H9 (cell line): ENCODE data around the gene GRAPL. TPM values are rescaled to one million over a fixed set of nuclear protein-coding genes. Genes with fewer than 3 reads are reported as not detected.
A peak's percentile ranks its signal among the peaks of the same experiment; 100 is the strongest.
"Not testable (repeated sequence)": the region's sequence is repeated elsewhere in the genome, so short reads cannot be mapped to it uniquely, and the experiment has no call there.

Experiments
- DNase-seq: peaks from one replicate; pipeline ENCODE4 v3.0.0-alpha.2; 2017
- H2AFZ ChIP-seq: one replicate; pipeline ENCODE4 v1.6.1; 2013; ENCODE audit warnings: mild to moderate bottlenecking, low read length, control low read depth, moderate library complexity
- H2AK5ac ChIP-seq: 2 replicates; pipeline ENCODE4 v1.6.1; 2013; ENCODE audit warnings: low read length, control low read depth, mixed read lengths; ENCODE audit not compliant: insufficient read length
- H2BK120ac ChIP-seq: one replicate; pipeline ENCODE4 v1.6.1; 2013; ENCODE audit warnings: low read depth, mild to moderate bottlenecking, low read length, control low read depth, inconsistent platforms; ENCODE audit not compliant: poor library complexity, severe bottlenecking
- H2BK12ac ChIP-seq: 2 replicates; pipeline ENCODE4 v1.6.1; 2013; ENCODE audit warnings: low read length, control low read depth, mixed read lengths, low read depth; ENCODE audit not compliant: insufficient read length
- H2BK15ac ChIP-seq: 2 replicates; pipeline ENCODE4 v1.6.1; 2013; ENCODE audit warnings: low read depth, low read length, control low read depth
- H2BK20ac ChIP-seq: one replicate; pipeline ENCODE4 v1.6.1; 2013; ENCODE audit warnings: low read depth, mild to moderate bottlenecking, low read length, control low read depth, inconsistent platforms; ENCODE audit not compliant: poor library complexity, severe bottlenecking
- H2BK5ac ChIP-seq: 2 replicates; pipeline ENCODE4 v1.6.1; 2013; ENCODE audit warnings: low read length, control low read depth, mixed read lengths; ENCODE audit not compliant: insufficient read length
- H3K14ac ChIP-seq: 2 replicates; pipeline ENCODE4 v1.6.1; 2013; ENCODE audit warnings: low read length, control low read depth; ENCODE audit not compliant: insufficient read depth
- H3K18ac ChIP-seq: 2 replicates; pipeline ENCODE4 v1.6.1; 2013; ENCODE audit warnings: low read depth, mild to moderate bottlenecking, mixed read lengths, low read length, control low read depth; ENCODE audit not compliant: insufficient read length
- H3K23ac ChIP-seq: 2 replicates; pipeline ENCODE4 v1.6.1; 2013; ENCODE audit warnings: low read length, control low read depth, mixed read lengths, low read depth; ENCODE audit not compliant: insufficient read length
- H3K23me2 ChIP-seq: 2 replicates; pipeline ENCODE4 v1.6.1; 2013; ENCODE audit warnings: low read depth, mild to moderate bottlenecking, mixed read lengths, low read length, control low read depth; ENCODE audit not compliant: insufficient read length, poor library complexity, severe bottlenecking
- H3K27ac ChIP-seq: 2 replicates; pipeline ENCODE4 v1.5.1; 2013; ENCODE audit warnings: low read length, control low read depth, mixed read lengths, low read depth; ENCODE audit not compliant: insufficient read length
- H3K27me3 ChIP-seq: 2 replicates; pipeline ENCODE4 v1.6.1; 2013; ENCODE audit warnings: low read length, control low read depth, inconsistent platforms; ENCODE audit not compliant: insufficient read depth
- H3K4ac ChIP-seq: 2 replicates; pipeline ENCODE4 v1.6.1; 2013; ENCODE audit warnings: low read depth, mild to moderate bottlenecking, control low read depth, inconsistent platforms, low read length, moderate library complexity
- H3K4me1 ChIP-seq: 2 replicates; pipeline ENCODE4 v1.6.1; 2013; ENCODE audit warnings: low read length, control low read depth, inconsistent platforms; ENCODE audit not compliant: insufficient read depth
- H3K4me2 ChIP-seq: 2 replicates; pipeline ENCODE4 v1.6.1; 2013; ENCODE audit warnings: low read length, control low read depth, mixed read lengths; ENCODE audit not compliant: insufficient read length, insufficient read depth
- H3K56ac ChIP-seq: 2 replicates; pipeline ENCODE4 v1.6.1; 2013; ENCODE audit warnings: low read depth, mild to moderate bottlenecking, mixed read lengths, low read length, control low read depth; ENCODE audit not compliant: insufficient read length
- H3K79me1 ChIP-seq: 2 replicates; pipeline ENCODE4 v1.6.1; 2013; ENCODE audit warnings: low read depth, mild to moderate bottlenecking, moderate library complexity, low read length, control low read depth, inconsistent platforms; ENCODE audit not compliant: insufficient read depth, poor library complexity, severe bottlenecking
- H3K79me2 ChIP-seq: 2 replicates; pipeline ENCODE4 v1.6.1; 2013; ENCODE audit warnings: low read length, control low read depth, inconsistent platforms; ENCODE audit not compliant: insufficient read depth
- H3K9ac ChIP-seq: 2 replicates; pipeline ENCODE4 v1.6.1; 2013; ENCODE audit warnings: low read length, control low read depth, mixed read lengths; ENCODE audit not compliant: insufficient read length; ENCODE audit errors: extremely low read depth
- H3K9me3 ChIP-seq: one replicate; pipeline ENCODE4 v1.6.1; 2013; ENCODE audit warnings: low read depth, low read length, inconsistent platforms; ENCODE audit not compliant: control insufficient read depth
- H3T11ph ChIP-seq: one replicate; pipeline ENCODE4 v1.6.1; 2013; ENCODE audit warnings: mild to moderate bottlenecking, low read length, control low read depth, inconsistent platforms
- H4K20me1 ChIP-seq: one replicate; pipeline ENCODE4 v1.6.1; 2013; ENCODE audit not compliant: control insufficient read depth, insufficient read length, insufficient read depth
- H4K5ac ChIP-seq: 2 replicates; pipeline ENCODE4 v1.6.1; 2013; ENCODE audit warnings: low read depth, mild to moderate bottlenecking, mixed read lengths, low read length, control low read depth; ENCODE audit not compliant: insufficient read length
- H4K8ac ChIP-seq: replicated peaks from 2 replicates; pipeline ENCODE4 v1.6.1; 2013; ENCODE audit warnings: low read length, control low read depth, mixed read lengths, low read depth; ENCODE audit not compliant: insufficient read length
- H4K91ac ChIP-seq: 2 replicates; pipeline ENCODE4 v1.6.1; 2013; ENCODE audit warnings: low read depth, mild to moderate bottlenecking, moderate library complexity, mixed read lengths, low read length, control low read depth; ENCODE audit not compliant: insufficient read length
- H3K27ac Mint-ChIP-seq, 3 experiments: 2 replicates in 2 of 3; 3 replicates in 1 of 3; pipeline ENCODE4 v1.8.0; 2020 to 2021; ENCODE audit warnings: mixed read lengths in 3 of 3, mild to moderate bottlenecking in 1 of 3, moderate library complexity in 1 of 3
- H3K27me3 Mint-ChIP-seq: 2 replicates; pipeline ENCODE4 v1.8.0; 2021; ENCODE audit warnings: low read depth, mild to moderate bottlenecking, moderate library complexity, mixed read lengths
- H3K36me3 Mint-ChIP-seq, 3 experiments: 2 replicates in 2 of 3; 3 replicates in 1 of 3; pipeline ENCODE4 v1.8.0; 2020 to 2021; ENCODE audit warnings: low read depth in 3 of 3, mixed read lengths in 3 of 3; ENCODE audit not compliant: insufficient read depth in 1 of 3
- H3K4me1 Mint-ChIP-seq, 2 experiments: 2 replicates each; pipeline ENCODE4 v1.8.0; 2020; ENCODE audit warnings: mixed read lengths in 2 of 2
- H3K4me3 Mint-ChIP-seq, 2 experiments: 2 replicates in 1 of 2; 3 replicates in 1 of 2; pipeline ENCODE4 v1.8.0; 2020 to 2021; ENCODE audit warnings: mild to moderate bottlenecking in 2 of 2, mixed read lengths in 2 of 2, moderate library complexity in 1 of 2
- H3K9me3 Mint-ChIP-seq, 2 experiments: 2 replicates in 1 of 2; 3 replicates in 1 of 2; pipeline ENCODE4 v1.8.0; 2020; ENCODE audit warnings: mild to moderate bottlenecking in 2 of 2, mixed read lengths in 2 of 2, moderate library complexity in 1 of 2
- WGBS: extraction: QIAGEN DNeasy Blood & Tissue Kit; methylation state at CpG from one replicate; pipeline ENCODE4 v1.1.7; 2013; ENCODE audit warnings: missing lambda C conversion rate, low lambda C conversion rate, mixed read lengths; ENCODE audit not compliant: insufficient read length; ENCODE audit errors: extremely low coverage; 5-methylcytosine and 5-hydroxymethylcytosine counted together
- total RNA-seq: library from RNA; stranded (reverse); gene quantifications from 2 replicates; pipeline ENCODE4 v1.2.1, GENCODE V29; 2021

GRAPL gene
- total RNA-seq, 1 experiment from 2014 or later = 0.55 TPM

- H3K23me2 ChIP-seq, H3K4me1 Mint-ChIP-seq, H3K4me2 ChIP-seq, DNase-seq, H3K79me1 ChIP-seq, H3K23ac ChIP-seq, H3K9me3 Mint-ChIP-seq, H3K18ac ChIP-seq, H3K9me3 ChIP-seq, H4K8ac ChIP-seq, H2BK15ac ChIP-seq, H3K4ac ChIP-seq, H3K14ac ChIP-seq, H4K5ac ChIP-seq, H3K9ac ChIP-seq, H3K27me3 ChIP-seq, H4K91ac ChIP-seq, H4K20me1 ChIP-seq, H3K56ac ChIP-seq, H3K27me3 Mint-ChIP-seq, H2BK12ac ChIP-seq, H3T11ph ChIP-seq, H2BK5ac ChIP-seq, H2BK20ac ChIP-seq, H2AK5ac ChIP-seq, H3K4me1 ChIP-seq, H3K79me2 ChIP-seq, H2AFZ ChIP-seq, H3K36me3 Mint-ChIP-seq, H3K27ac ChIP-seq, H2BK120ac ChIP-seq, H3K4me3 Mint-ChIP-seq: not testable (repeated sequence)
- peak overlapping the region in 2 of 3 experiments; percentile 62 to 74; a peak in 2 of 7 replicates for H3K27ac Mint-ChIP-seq
- no CpG with 5 or more reads among the region's 5 CpGs for WGBS
These were observed 17.0 kb downstream of the GRAPL start for GRCh38 chr17:19144373-19144772.

GRCh38 chr17:19145471-19145870, 18.1 kb downstream of the GRAPL start:
- H4K20me1 ChIP-seq, H3K56ac ChIP-seq, H3K27ac ChIP-seq, H2AFZ ChIP-seq, H2BK15ac ChIP-seq, H4K91ac ChIP-seq, H3K4me1 Mint-ChIP-seq, DNase-seq, H3K9me3 ChIP-seq, H3T11ph ChIP-seq, H3K23me2 ChIP-seq, H3K4me3 Mint-ChIP-seq, H3K18ac ChIP-seq, H2AK5ac ChIP-seq, H3K4ac ChIP-seq, H3K27me3 ChIP-seq, H3K79me2 ChIP-seq, H2BK20ac ChIP-seq, H2BK5ac ChIP-seq, H3K23ac ChIP-seq, H3K27ac Mint-ChIP-seq, H3K9ac ChIP-seq, H3K4me1 ChIP-seq, H3K27me3 Mint-ChIP-seq, H3K4me2 ChIP-seq, H3K14ac ChIP-seq, H3K79me1 ChIP-seq, H3K36me3 Mint-ChIP-seq, H3K9me3 Mint-ChIP-seq, H2BK12ac ChIP-seq, H4K5ac ChIP-seq, H4K8ac ChIP-seq, H2BK120ac ChIP-seq: not testable (repeated sequence)
- WGBS = no CpG with 5 or more reads among the region's 11 CpGs
